NCI-H1436 treated with DMSO at 0.1 percent for 48 hours (cell line): ENCODE results near the gene MAN1B1.
A peak's percentile ranks its signal among the peaks of the same experiment; 100 is the strongest.
"Not testable (repeated sequence)": the region's sequence is repeated elsewhere in the genome, so short reads cannot be mapped to it uniquely, and the experiment has no call there.

Source experiments
- DNase-seq: peaks from one replicate; lab custom pipeline; 2025; lab: John Stamatoyannopoulos, UW

MAN1B1 gene

GRCh38 chr9:137052998-137053943 lies 33.5 kb upstream of the MAN1B1 start:
- DNase-seq = no peak

GRCh38 chr9:137053944-137054931 lies 32.5 kb upstream of the MAN1B1 start, which contains the start of gene ENTPD2:
Gene ENTPD2, minus strand, starts transcription at chr9:137054061. Its CDS starts 64 bp downstream, at chr9:137053997.
- DNase-seq = no peak

- no peak for DNase-seq
Observed at GRCh38 chr9:137054932-137055384, 31.8 kb upstream of the MAN1B1 start.

GRCh38 chr9:137055385-137056364 lies 31.1 kb upstream of the MAN1B1 start:
- DNase-seq = no peak

DNA sequence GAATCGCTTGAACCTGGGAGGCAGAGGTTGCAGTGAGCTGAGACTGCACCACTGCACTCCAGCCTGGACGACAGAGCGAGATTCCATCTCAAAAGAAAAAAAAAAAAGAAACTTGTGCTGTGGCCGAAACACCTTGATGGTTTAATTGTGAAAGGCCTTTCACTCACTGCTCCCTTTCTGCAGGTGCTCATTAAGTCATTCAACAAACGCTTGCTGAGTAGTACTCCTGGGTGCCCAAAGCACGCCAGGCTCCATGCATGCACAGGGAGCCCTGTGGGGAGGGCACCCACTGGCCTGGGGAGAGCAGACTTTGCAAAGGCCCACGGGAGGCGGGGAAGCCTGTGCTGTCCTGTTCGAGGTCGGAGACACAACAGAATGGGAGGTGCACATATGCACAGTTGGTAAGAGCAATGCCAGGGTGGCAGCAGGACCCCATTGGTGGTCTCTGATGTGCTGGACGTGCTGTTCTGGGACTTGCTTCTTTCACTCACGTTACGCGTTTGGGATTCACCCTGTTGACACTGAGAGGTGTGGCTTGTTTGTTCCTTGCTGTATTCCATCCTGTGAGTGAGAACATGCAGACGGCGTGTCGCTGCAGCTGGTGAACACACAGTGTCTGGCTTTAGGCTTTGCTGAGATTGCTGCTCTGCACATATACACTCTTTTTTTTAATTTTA lies 29.9 kb upstream of the MAN1B1 start:
- no peak for DNase-seq

- no peak for DNase-seq
Observed at GRCh38 chr9:137057545-137057944, 29.2 kb upstream of the MAN1B1 start.

GRCh38 chr9:137058521-137059234 lies 28.1 kb upstream of the MAN1B1 start:
- DNase-seq = no peak

DNA sequence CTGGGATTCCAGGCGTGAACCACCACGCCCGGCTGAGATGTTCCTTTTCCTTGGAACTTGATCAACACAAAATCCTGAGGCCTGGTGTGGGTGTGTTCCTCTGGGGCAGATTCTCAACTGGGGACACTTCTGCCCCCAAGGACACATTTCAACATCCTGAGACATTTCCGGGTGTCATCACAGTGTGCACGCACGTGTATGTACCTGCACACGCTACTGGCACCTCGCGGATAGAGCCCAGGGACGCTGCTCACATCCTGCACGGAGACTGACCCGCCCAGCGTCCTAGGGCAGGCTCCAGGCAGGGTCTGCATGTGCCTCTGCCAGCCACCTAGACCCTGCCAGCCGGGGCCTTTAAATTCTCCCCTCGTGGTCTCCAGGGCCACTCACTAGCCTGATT lies 24.4 kb upstream of the MAN1B1 start:
- no peak for DNase-seq

DNA sequence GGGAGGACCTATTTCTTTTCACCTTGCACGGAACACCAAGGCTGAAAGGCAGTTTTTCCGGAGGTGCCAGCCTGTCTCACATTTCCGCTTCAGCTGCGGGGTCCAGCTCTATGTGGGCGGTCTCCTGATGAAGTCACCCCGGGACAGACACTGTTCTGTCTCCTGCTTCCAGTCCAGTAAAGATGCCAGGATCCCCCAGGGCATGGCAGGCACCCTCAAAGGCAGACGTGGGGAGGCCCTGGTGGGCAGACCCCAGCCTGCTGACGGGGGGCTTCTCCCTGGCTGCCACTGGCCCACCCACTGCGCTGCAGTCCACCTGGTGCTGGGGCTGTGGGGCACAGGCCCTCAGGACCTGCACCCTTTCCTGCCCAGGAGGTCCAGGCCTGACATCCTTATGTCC lies 24.0 kb upstream of the MAN1B1 start:
- not testable (repeated sequence) for DNase-seq

GRCh38 chr9:137063311-137064026 lies 23.3 kb upstream of the MAN1B1 start:
- no peak for DNase-seq

DNA sequence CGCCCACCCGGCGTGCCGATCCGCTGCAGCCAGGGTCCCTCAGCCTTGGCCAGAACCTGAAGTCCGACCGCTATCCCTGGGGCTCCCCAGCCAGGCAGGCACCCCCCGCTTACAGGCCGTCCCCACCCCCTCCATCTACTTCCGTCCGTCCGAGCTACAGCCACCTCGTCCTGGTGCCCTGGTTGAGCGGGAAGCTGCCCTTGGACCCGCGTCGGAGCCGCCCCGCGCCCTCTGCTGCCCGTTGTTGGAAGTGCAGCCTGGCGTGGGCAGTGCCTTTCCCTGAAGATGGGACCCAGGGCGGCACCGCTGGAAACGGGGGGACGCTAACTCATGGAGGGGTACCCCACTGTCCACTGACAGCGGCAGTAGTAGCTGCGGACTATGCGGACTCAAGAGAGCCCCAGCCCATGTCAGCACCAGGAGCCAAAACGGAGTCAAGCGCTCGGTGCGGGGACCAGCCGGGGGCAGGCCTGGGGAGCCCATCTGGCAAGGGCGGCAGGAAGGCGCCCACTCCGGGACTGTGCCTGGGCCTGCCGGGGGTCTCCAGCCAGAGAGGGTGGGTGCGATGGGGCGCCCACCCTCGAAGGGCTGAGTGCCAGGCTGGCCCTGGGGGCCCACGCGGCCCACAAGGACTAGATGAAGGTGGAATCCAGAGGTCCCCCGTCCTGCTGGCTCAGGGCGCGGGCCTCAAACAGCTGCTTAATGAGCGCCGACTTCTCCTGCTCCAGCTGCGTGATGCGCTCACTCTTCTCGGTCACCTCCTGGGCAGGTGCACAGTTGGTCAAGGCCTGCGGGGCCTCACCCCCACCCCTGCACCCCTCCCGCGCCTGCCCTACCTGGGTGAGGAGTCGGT lies 22.5 kb upstream of the MAN1B1 start:
- DNase-seq = no peak

- DNase-seq = no peak
Observed at GRCh38 chr9:137064880-137065164, 22.0 kb upstream of the MAN1B1 start.

GRCh38 chr9:137065336-137065967 lies 21.3 kb upstream of the MAN1B1 start:
- DNase-seq = no peak

- no peak for DNase-seq
Observed at GRCh38 chr9:137066096-137066861, 20.5 kb upstream of the MAN1B1 start.

DNA sequence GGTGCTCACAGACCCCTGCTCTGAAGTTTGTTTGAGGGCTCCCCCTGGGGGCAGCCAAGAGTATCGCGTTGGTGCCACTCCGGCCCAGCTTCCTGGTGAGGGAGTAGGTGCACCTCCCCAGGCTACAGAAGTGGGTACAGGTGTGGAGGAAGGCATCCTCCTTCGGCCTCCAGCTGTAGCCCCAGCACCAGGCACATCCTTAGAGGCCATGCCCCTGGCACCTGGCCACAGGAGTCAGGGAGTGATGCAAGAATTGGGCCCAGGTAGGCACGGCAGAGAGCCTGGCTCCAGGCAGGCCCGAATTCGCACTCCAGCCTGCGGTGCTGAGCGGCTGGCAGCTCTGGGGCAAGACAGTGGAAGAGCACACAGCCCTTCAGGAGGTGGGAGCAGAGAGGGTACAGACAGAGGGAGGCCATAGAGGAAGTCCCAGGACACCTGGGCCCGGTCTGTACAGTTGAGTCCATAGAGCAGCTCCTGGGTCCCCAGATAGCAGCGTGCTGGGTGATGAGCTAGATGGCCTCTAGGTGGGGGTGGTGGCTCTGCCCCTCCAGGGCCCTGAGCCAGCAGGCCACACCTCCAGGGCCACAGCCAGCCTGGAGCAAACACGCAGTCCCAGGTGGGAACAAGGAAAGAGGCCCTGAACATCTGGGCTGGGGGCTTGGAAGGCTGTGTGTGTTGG lies 18.8 kb upstream of the MAN1B1 start:
- peak; percentile 58 for DNase-seq
